ENCODE measurements around the gene WIZ.

WIZ gene

GRCh38 chr19:15379999-15380647, 69.6 kb downstream of the WIZ start (continued):
- TF ChIP-seq ZSCAN30 (tag by site-specific recombination; IDR thresholded peaks at IDR 0.05), result peak; percentile 65
- TF ChIP-seq ZNF266 (tag by site-specific recombination; IDR thresholded peaks at IDR 0.05; ENCODE audit: low read depth), result no peak
- TF ChIP-seq ZNF26 (tag by site-specific recombination; IDR thresholded peaks at IDR 0.05), result no peak
- peak; percentile 77 for TF ChIP-seq ZNF513 (tag by site-specific recombination; IDR thresholded peaks at IDR 0.05)
- no peak for TF ChIP-seq ZNF585B (tag by site-specific recombination; IDR thresholded peaks at IDR 0.05)
- peak; percentile 74 for TF ChIP-seq GLIS2 (tag by site-specific recombination; IDR thresholded peaks at IDR 0.05)
- TF ChIP-seq IKZF3 (tag by site-specific recombination; IDR thresholded peaks at IDR 0.05), result peak; percentile 77
- TF ChIP-seq ZNF704 (tag by site-specific recombination; IDR thresholded peaks at IDR 0.05), result no peak
- TF ChIP-seq ZNF433 (tag by site-specific recombination; IDR thresholded peaks at IDR 0.05; ENCODE audit: low read depth), result no peak

DNA sequence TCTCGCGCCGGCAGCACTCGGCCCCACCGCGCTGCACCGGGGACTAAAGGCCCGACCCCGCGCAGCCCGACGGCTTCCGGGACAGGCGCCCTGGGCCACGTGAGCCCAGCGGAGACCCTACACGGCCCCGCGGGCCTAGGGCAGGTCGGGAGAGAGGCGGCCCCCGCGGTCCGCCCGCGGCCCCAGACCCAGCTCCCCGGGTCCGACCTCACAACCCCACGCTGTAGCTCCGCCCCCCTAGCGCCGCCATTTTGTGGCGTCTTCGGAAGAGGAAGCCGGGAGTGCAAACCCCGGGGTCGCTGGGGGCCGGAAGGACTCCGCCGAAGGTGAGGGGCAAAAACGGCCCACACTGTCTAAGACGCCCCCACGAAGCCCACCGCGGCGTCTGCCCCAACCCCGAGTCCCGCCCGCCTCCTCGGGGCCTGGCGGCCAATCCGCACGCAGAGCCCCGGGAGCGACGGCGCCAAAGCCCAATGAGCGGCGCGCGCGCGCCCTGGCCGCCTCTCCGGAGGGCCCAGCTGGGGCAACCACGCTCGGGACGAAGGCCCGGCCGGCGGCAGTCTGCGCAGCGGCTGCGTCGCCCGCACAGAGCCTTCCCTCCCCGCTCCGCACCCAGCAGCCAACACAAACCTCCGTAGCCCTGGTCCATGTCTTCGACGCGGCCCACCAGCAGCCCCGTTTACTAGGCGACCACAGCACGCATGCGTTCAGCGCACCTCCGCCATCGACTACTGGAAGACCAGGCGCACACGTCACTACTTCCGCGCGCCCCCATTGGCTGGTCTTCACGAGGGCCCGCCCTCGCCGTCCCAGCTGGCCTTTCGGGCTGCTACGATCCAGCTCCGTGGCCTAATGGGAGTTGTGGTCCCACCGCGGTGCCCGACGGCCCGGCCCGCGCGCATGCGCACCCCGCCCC, 70.4 kb downstream of the WIZ start, which contains the start of gene AKAP8:
TSS of gene AKAP8 (minus strand) at position 705 of the 916 bp plus-strand sequence. CDS start at position 649, 56 bp downstream.
- peaks cover 5 to 31% of the 10 kb centered on the region in 2 experiments; a peak in 2 of 3 replicates for H3K36me3 ChIP-seq (ENCODE audit: control insufficient read depth in 2 of 2, insufficient read depth in 1 of 2, low read length in 2 of 2)
- peaks cover 6% of the 10 kb centered on the region for H3K4me1 ChIP-seq (ENCODE audit: control insufficient read depth, insufficient read depth, low read length)
- H3K9me3 ChIP-seq (ENCODE audit: control insufficient read depth, insufficient read depth, low read depth, low read length), result no peaks in the 10 kb centered on the region
- POLR2A ChIA-PET, result interaction anchor here (0.5 to 5.8 kb wide), 20 partner anchors 8 to 1361 kb away, joined by 3 to 94 read pairs (median 5); partner anchors contain the start of genes AKAP8L and BRD4
- H3K27ac ChIP-seq (ENCODE audit: extremely low read depth, low read depth, low read length), result peak within 1 kb of the TSS; percentile 89
- H3K4me3 ChIP-seq (ENCODE audit: low read depth, low read length), result peak within 1 kb of the TSS; percentile 98
- CTCF ChIA-PET, result interaction anchor here (0.6 to 1.3 kb wide), 6 partner anchors 29 to 205 kb away, joined by 3 to 6 read pairs (median 3); partner anchors contain the start of gene AKAP8L
- no peak for TF ChIP-seq ZNF548 (tag by site-specific recombination; IDR thresholded peaks at IDR 0.05)
- TF ChIP-seq EGR2 (tag by site-specific recombination; IDR thresholded peaks at IDR 0.05; ENCODE audit: low read depth), result peak; percentile 64
- TF ChIP-seq ZNF211 (tag by site-specific recombination; IDR thresholded peaks at IDR 0.05; ENCODE audit: low read depth), result no peak
- TF ChIP-seq HOXC10 (CRISPR knock-in tag; IDR thresholded peaks at IDR 0.05), result no peak
- TF ChIP-seq, protein P1, sequence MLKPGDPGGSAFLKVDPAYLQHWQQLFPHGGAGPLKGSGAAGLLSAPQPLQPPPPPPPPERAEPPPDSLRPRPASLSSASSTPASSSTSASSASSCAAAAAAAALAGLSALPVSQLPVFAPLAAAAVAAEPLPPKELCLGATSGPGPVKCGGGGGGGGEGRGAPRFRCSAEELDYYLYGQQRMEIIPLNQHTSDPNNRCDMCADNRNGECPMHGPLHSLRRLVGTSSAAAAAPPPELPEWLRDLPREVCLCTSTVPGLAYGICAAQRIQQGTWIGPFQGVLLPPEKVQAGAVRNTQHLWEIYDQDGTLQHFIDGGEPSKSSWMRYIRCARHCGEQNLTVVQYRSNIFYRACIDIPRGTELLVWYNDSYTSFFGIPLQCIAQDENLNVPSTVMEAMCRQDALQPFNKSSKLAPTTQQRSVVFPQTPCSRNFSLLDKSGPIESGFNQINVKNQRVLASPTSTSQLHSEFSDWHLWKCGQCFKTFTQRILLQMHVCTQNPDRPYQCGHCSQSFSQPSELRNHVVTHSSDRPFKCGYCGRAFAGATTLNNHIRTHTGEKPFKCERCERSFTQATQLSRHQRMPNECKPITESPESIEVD (tag by site-specific recombination; IDR thresholded peaks at IDR 0.05), result no peak
- TF ChIP-seq ZBTB26 (tag by site-specific recombination; optimal IDR thresholded peaks at IDR 0.05), result peak; percentile 67
- TF ChIP-seq ZNF423 (tag by site-specific recombination; IDR thresholded peaks at IDR 0.05), result no peak
- no peak for TF ChIP-seq ZNF426 (tag by site-specific recombination; IDR thresholded peaks at IDR 0.05)
- no peak for TF ChIP-seq BCL11A (tag by site-specific recombination; IDR thresholded peaks at IDR 0.05; ENCODE audit: low read depth)
- peak; percentile 36; the same call in 1 of the 2 replicates for TF ChIP-seq ZNF184 (tag by site-specific recombination; IDR thresholded peaks at IDR 0.05)
- TF ChIP-seq ZNF660 (tag by site-specific recombination; IDR thresholded peaks at IDR 0.05), result peak; percentile 87
- TF ChIP-seq, protein P2, sequence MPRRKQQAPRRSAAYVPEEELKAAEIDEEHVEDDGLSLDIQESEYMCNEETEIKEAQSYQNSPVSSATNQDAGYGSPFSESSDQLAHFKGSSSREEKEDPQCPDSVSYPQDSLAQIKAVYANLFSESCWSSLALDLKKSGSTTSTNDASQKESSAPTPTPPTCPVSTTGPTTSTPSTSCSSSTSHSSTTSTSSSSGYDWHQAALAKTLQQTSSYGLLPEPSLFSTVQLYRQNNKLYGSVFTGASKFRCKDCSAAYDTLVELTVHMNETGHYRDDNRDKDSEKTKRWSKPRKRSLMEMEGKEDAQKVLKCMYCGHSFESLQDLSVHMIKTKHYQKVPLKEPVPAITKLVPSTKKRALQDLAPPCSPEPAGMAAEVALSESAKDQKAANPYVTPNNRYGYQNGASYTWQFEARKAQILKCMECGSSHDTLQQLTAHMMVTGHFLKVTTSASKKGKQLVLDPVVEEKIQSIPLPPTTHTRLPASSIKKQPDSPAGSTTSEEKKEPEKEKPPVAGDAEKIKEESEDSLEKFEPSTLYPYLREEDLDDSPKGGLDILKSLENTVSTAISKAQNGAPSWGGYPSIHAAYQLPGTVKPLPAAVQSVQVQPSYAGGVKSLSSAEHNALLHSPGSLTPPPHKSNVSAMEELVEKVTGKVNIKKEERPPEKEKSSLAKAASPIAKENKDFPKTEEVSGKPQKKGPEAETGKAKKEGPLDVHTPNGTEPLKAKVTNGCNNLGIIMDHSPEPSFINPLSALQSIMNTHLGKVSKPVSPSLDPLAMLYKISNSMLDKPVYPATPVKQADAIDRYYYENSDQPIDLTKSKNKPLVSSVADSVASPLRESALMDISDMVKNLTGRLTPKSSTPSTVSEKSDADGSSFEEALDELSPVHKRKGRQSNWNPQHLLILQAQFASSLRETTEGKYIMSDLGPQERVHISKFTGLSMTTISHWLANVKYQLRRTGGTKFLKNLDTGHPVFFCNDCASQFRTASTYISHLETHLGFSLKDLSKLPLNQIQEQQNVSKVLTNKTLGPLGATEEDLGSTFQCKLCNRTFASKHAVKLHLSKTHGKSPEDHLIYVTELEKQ (tag by site-specific recombination; IDR thresholded peaks at IDR 0.05; ENCODE audit: borderline replicate concordance), result no peak
- peak; percentile 70 for TF ChIP-seq ZSCAN30 (tag by site-specific recombination; IDR thresholded peaks at IDR 0.05)

Measured in HEK293 (cell line).